ENCODE data around the gene PRRT1.
"Not testable (repeated sequence)": the region's sequence is repeated elsewhere in the genome, so short reads cannot be mapped to it uniquely, and the experiment has no call there.

PRRT1 gene

DNA sequence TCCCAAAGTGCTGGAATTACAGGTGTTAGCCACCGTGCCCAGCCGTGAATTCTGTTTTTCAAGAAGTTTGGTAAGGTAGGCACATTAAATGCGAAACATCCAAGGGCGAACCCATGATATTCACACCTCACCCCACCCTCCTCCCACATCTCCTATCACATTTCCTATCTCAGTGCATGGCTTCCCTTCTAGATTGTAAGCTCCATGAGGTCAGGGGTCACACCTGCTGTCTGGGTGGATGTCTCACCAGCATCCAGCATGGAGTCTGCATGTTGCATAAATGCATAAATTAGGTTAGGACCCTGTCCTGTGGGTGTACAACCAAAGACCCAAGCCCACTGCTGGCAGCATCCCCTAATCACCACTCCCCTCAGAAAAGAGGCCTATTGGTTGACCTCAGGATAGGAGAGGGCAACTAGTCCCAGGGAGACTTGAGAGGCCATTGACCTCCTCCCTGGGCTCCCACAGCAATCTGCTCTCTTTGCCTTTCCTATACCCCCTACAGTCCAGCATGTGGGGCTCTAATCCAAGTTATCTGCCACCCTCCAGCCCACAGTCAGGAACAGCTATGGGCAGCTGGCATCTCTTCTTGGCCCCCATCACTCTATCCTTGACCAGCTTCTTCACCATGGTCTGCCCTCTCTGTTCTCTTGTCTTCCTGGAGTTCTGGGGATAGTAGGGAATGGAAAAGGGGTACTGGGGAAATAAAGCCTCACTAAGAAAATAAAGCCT is 4.2 kb downstream of the PRRT1 start:
- H3K4ac ChIP-seq (ENCODE audit: low read depth in 1 of 2, low read length in 2 of 2), result no peak overlapping the region
- peaks cover 14% of the 10 kb centered on the region for H3K4me1 ChIP-seq (ENCODE audit: control insufficient read depth, insufficient read depth, low read depth, low read length)
- H3K27me3 ChIP-seq (ENCODE audit: control insufficient read depth in 1 of 2, insufficient read depth in 1 of 2, low read length in 2 of 2), result peaks cover 39 to 46% of the 10 kb centered on the region in 2 experiments
- no peak overlapping the region for H3K9ac ChIP-seq (ENCODE audit: low read length)
- no peak overlapping the region for H2AFZ ChIP-seq (ENCODE audit: low read depth, low read length)
- H3K23ac ChIP-seq (ENCODE audit: low read length in 2 of 2), result no peak overlapping the region
- H3K18ac ChIP-seq (ENCODE audit: low read depth in 1 of 2, low read length in 2 of 2), result no peak overlapping the region
- H2AK5ac ChIP-seq (ENCODE audit: low read length, severe bottlenecking), result no peak overlapping the region
- no peak overlapping the region for H2BK5ac ChIP-seq (ENCODE audit: low read depth, low read length, poor library complexity, severe bottlenecking)
- H3K36me3 ChIP-seq (ENCODE audit: control insufficient read depth in 1 of 2, insufficient read depth in 2 of 2, low read depth in 1 of 2, low read length in 2 of 2), result no peaks in the 10 kb centered on the region
- no peak overlapping the region for H2BK120ac ChIP-seq (ENCODE audit: low read depth, low read length)
- no peak overlapping the region for H3K4me3 ChIP-seq (ENCODE audit: insufficient read depth in 1 of 2, low read depth in 1 of 2, low read length in 2 of 2)
- H2BK12ac ChIP-seq (ENCODE audit: low read length in 2 of 2), result no peak overlapping the region
- H3K27ac ChIP-seq (ENCODE audit: low read length, poor library complexity, severe bottlenecking), result no peak overlapping the region
- H3K9me3 ChIP-seq (ENCODE audit: control insufficient read depth, low read length), result no peaks in the 10 kb centered on the region
- peaks cover 3% of the 10 kb centered on the region for H3K79me1 ChIP-seq (replicated peaks; ENCODE audit: low read length, poor library complexity, severe bottlenecking)
- H3K4me2 ChIP-seq (ENCODE audit: low read length, poor library complexity, severe bottlenecking), result no peak overlapping the region
- DNase-seq, result no peak
- no peak overlapping the region for H2BK15ac ChIP-seq (ENCODE audit: low read depth, poor library complexity, severe bottlenecking)
- no peak overlapping the region for H4K8ac ChIP-seq (ENCODE audit: low read length)
- no peak overlapping the region for H3K14ac ChIP-seq (ENCODE audit: low read length in 2 of 2)
- WGBS, result 90% methylated on average over 4 of the region's 4 CpGs
- no peak overlapping the region for H4K91ac ChIP-seq (ENCODE audit: low read length)

DNA sequence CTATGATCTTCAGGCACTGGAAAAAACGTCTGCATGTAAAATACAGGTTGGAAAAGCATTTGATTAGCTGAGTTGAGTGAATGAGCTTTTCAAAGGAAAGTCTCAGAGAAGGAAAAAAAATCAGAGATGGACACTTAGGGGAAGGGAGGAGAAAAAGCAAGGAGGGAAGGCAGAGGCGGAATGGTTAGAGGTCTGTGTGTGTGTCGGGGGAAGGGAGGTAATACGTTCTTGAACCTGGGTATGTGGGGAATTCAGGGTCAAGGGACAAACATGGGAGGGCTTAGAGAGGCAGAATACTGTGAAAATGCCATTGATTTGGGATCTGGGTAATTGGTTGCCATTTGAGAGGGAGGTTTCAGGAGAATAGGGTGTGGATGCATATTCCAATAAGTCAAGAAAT is 5.1 kb downstream of the PRRT1 start:
- no peaks in the 10 kb centered on the region for H3K9me3 ChIP-seq (ENCODE audit: control insufficient read depth, low read length)
- H3K27ac ChIP-seq (ENCODE audit: low read length, poor library complexity, severe bottlenecking), result no peak overlapping the region
- no peak overlapping the region for H4K91ac ChIP-seq (ENCODE audit: low read length)
- peaks cover 7% of the 10 kb centered on the region for H3K4me1 ChIP-seq (ENCODE audit: control insufficient read depth, insufficient read depth, low read depth, low read length)
- peaks cover 3% of the 10 kb centered on the region for H3K79me1 ChIP-seq (replicated peaks; ENCODE audit: low read length, poor library complexity, severe bottlenecking)
- H3K36me3 ChIP-seq (ENCODE audit: control insufficient read depth in 1 of 2, insufficient read depth in 2 of 2, low read depth in 1 of 2, low read length in 2 of 2), result no peaks in the 10 kb centered on the region
- H3K23ac ChIP-seq (ENCODE audit: low read length in 2 of 2), result no peak overlapping the region
- H2BK5ac ChIP-seq (ENCODE audit: low read depth, low read length, poor library complexity, severe bottlenecking), result no peak overlapping the region
- H3K9ac ChIP-seq (ENCODE audit: low read length), result no peak overlapping the region
- H4K8ac ChIP-seq (ENCODE audit: low read length), result no peak overlapping the region
- 48% methylated on average over 4 of the region's 4 CpGs for WGBS
- no peak overlapping the region for H2AK5ac ChIP-seq (ENCODE audit: low read length, severe bottlenecking)
- H2BK15ac ChIP-seq (ENCODE audit: low read depth, poor library complexity, severe bottlenecking), result no peak overlapping the region
- DNase-seq, result no peak
- H3K14ac ChIP-seq (ENCODE audit: low read length in 2 of 2), result no peak overlapping the region
- no peak overlapping the region for H3K4me3 ChIP-seq (ENCODE audit: insufficient read depth in 1 of 2, low read depth in 1 of 2, low read length in 2 of 2)
- no peak overlapping the region for H2BK120ac ChIP-seq (ENCODE audit: low read depth, low read length)
- H2AFZ ChIP-seq (ENCODE audit: low read depth, low read length), result no peak overlapping the region
- no peak overlapping the region for H2BK12ac ChIP-seq (ENCODE audit: low read length in 2 of 2)
- H3K18ac ChIP-seq (ENCODE audit: low read depth in 1 of 2, low read length in 2 of 2), result no peak overlapping the region
- no peak overlapping the region for H3K4ac ChIP-seq (ENCODE audit: low read depth in 1 of 2, low read length in 2 of 2)
- H3K27me3 ChIP-seq (ENCODE audit: control insufficient read depth in 1 of 2, insufficient read depth in 1 of 2, low read length in 2 of 2), result peaks cover 39 to 46% of the 10 kb centered on the region in 2 experiments
- no peak overlapping the region for H3K4me2 ChIP-seq (ENCODE audit: low read length, poor library complexity, severe bottlenecking)

DNA sequence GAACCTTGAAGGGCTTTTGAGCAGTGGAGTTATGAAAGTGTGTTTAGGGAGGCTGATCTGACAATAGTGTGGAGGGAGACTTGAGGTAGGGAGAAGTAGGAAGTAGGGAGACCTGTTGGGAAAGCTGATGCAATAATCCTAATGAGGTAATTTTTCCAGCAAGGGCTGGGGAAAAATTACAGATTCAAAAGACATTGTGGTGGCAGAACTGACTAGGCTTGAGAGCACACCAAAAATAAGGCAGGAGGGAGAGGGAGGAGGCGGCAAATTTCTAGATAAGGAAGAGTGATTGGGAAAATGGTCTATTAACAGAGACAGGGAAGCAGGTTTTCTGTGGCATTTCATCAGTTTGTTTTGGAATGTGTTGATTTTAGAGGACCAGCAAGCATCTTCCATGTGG is 5.5 kb downstream of the PRRT1 start:
- Histone ChIP-seq H3K36me3 (ENCODE audit: control insufficient read depth in 1 of 2, insufficient read depth in 2 of 2, low read depth in 1 of 2, low read length in 2 of 2) (no peaks in the 10 kb centered on the region), H3K79me1 (replicated peaks; ENCODE audit: low read length, poor library complexity, severe bottlenecking) (peaks cover under 1% of the 10 kb centered on the region), H3K4me3 (ENCODE audit: insufficient read depth in 1 of 2, low read depth in 1 of 2, low read length in 2 of 2) (no peak overlapping the region), H3K4ac (ENCODE audit: low read depth in 1 of 2, low read length in 2 of 2) (no peak overlapping the region), H3K9ac (ENCODE audit: low read length) (no peak overlapping the region), H4K91ac (ENCODE audit: low read length) (no peak overlapping the region), H2AK5ac (ENCODE audit: low read length, severe bottlenecking) (no peak overlapping the region), H3K9me3 (ENCODE audit: control insufficient read depth, low read length) (no peaks in the 10 kb centered on the region), H3K4me1 (ENCODE audit: control insufficient read depth, insufficient read depth, low read depth, low read length) (peaks cover 4% of the 10 kb centered on the region), H3K4me2 (ENCODE audit: low read length, poor library complexity, severe bottlenecking) (no peak overlapping the region), H3K18ac (ENCODE audit: low read depth in 1 of 2, low read length in 2 of 2) (no peak overlapping the region), H3K14ac (ENCODE audit: low read length in 2 of 2) (no peak overlapping the region), H2AFZ (ENCODE audit: low read depth, low read length) (no peak overlapping the region), H3K27ac (ENCODE audit: low read length, poor library complexity, severe bottlenecking) (no peak overlapping the region), H2BK15ac (ENCODE audit: low read depth, poor library complexity, severe bottlenecking) (no peak overlapping the region), H3K27me3 (ENCODE audit: control insufficient read depth in 1 of 2, insufficient read depth in 1 of 2, low read length in 2 of 2) (peaks cover 39 to 43% of the 10 kb centered on the region in 2 experiments), H2BK12ac (ENCODE audit: low read length in 2 of 2) (no peak overlapping the region), H3K23ac (ENCODE audit: low read length in 2 of 2) (no peak overlapping the region), H4K8ac (ENCODE audit: low read length) (no peak overlapping the region), H2BK120ac (ENCODE audit: low read depth, low read length) (no peak overlapping the region), H2BK5ac (ENCODE audit: low read depth, low read length, poor library complexity, severe bottlenecking) (no peak overlapping the region)
- WGBS, result 96% methylated on average over 1 of the region's 1 CpG
- no peak for DNase-seq

DNA sequence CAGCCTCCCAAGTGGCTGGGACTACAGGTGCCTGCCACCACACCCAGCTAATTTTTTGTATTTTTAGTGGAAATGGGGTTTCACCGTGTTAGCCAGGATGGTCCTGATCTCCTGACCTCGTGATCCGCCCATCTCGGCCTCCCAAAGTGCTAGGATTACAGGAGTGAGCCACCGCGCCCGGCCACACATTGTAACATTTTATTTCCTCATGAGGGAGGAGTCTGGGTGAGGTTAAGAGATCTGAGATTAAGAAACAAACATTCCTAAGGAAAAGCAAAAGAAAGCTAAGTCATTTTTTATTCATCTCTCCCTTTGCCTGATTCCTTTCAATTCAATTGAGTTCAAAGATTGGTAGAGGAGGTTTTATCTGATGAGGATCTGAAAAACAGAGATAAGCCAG is 7.5 kb downstream of the PRRT1 start:
- DNase-seq, result not testable (repeated sequence)

More for the DNA sequence above, 7.5 kb downstream of the PRRT1 start:
- H3K14ac ChIP-seq (ENCODE audit: low read length in 2 of 2); H4K8ac ChIP-seq (ENCODE audit: low read length); H3K4me3 ChIP-seq (ENCODE audit: insufficient read depth in 1 of 2, low read depth in 1 of 2, low read length in 2 of 2); H3K9ac ChIP-seq (ENCODE audit: low read length); H3K4me1 ChIP-seq (ENCODE audit: control insufficient read depth, insufficient read depth, low read depth, low read length); H2AFZ ChIP-seq (ENCODE audit: low read depth, low read length); H2BK5ac ChIP-seq (ENCODE audit: low read depth, low read length, poor library complexity, severe bottlenecking); H3K27ac ChIP-seq (ENCODE audit: low read length, poor library complexity, severe bottlenecking); H3K4ac ChIP-seq (ENCODE audit: low read depth in 1 of 2, low read length in 2 of 2); H2BK15ac ChIP-seq (ENCODE audit: low read depth, poor library complexity, severe bottlenecking); H3K79me1 ChIP-seq (replicated peaks; ENCODE audit: low read length, poor library complexity, severe bottlenecking); H2AK5ac ChIP-seq (ENCODE audit: low read length, severe bottlenecking); H3K36me3 ChIP-seq (ENCODE audit: control insufficient read depth in 1 of 2, insufficient read depth in 2 of 2, low read depth in 1 of 2, low read length in 2 of 2); H3K9me3 ChIP-seq (ENCODE audit: control insufficient read depth, low read length); H2BK12ac ChIP-seq (ENCODE audit: low read length in 2 of 2); H3K18ac ChIP-seq (ENCODE audit: low read depth in 1 of 2, low read length in 2 of 2); H3K23ac ChIP-seq (ENCODE audit: low read length in 2 of 2); H3K4me2 ChIP-seq (ENCODE audit: low read length, poor library complexity, severe bottlenecking); H2BK120ac ChIP-seq (ENCODE audit: low read depth, low read length); H4K91ac ChIP-seq (ENCODE audit: low read length): not testable (repeated sequence)
- peaks cover 25 to 30% of the 10 kb centered on the region in 2 experiments for H3K27me3 ChIP-seq (ENCODE audit: control insufficient read depth in 1 of 2, insufficient read depth in 1 of 2, low read length in 2 of 2)
- 87% methylated on average over 7 of the region's 7 CpGs for WGBS

Data from mesenchymal stem cell (in vitro differentiated cells and primary cell).